Omental fat pad (tissue), 4 donors: Measurements from ENCODE around the gene EPHA2. TPM values are rescaled to one million over a fixed set of nuclear protein-coding genes. Genes with fewer than 3 reads are reported as not detected.

Source experiments
- ATAC-seq: fragments of 150-250 bp; one replicate; pipeline ENCODE4 v1.9.1; 2016; ENCODE audit warnings: mild to moderate bottlenecking, moderate library complexity; ENCODE audit not compliant: low FRiP score
- DNase-seq: peaks from one replicate; pipeline ENCODE4 v3.0.0-alpha.2; 2019; ENCODE audit warnings: low spot score
- CTCF ChIP-seq, 3 donors: fragments of 450-650 bp; IDR thresholded peaks; one replicate each; pipeline ENCODE4 v1.5.1; 2016 to 2017; ENCODE audit warnings: antibody characterized with exemption in 3 of 3, mild to moderate bottlenecking in 3 of 3, moderate library complexity in 2 of 3
- total RNA-seq, 4 donors: library from RNA; depleted of rRNA; stranded (reverse); fragments of >200 nt; gene quantifications; one replicate each; pipeline ENCODE4 v1.1.0, GENCODE V29; 2016

The EPHA2 gene
- total RNA-seq, 4 donors from 2014 or later, result 15.3 to 41.8 (median 28.6) TPM

- ATAC-seq (no peak), DNase-seq (no peak)
- TF ChIP-seq CTCF (IDR thresholded peaks at IDR 0.05), result no peak
Observed at GRCh38 chr1:16130827-16131226, 25.0 kb downstream of the EPHA2 start.

GRCh38 chr1:16129921-16130543 is 25.8 kb downstream of the EPHA2 start:
- TF ChIP-seq CTCF (IDR thresholded peaks at IDR 0.05), result no peak
- ATAC-seq (no peak), DNase-seq (no peak)

GRCh38 chr1:16129316-16129715 is 26.6 kb downstream of the EPHA2 start:
- no peak for ATAC-seq
- no peak for TF ChIP-seq CTCF (IDR thresholded peaks at IDR 0.05)
- no peak for DNase-seq

DNA sequence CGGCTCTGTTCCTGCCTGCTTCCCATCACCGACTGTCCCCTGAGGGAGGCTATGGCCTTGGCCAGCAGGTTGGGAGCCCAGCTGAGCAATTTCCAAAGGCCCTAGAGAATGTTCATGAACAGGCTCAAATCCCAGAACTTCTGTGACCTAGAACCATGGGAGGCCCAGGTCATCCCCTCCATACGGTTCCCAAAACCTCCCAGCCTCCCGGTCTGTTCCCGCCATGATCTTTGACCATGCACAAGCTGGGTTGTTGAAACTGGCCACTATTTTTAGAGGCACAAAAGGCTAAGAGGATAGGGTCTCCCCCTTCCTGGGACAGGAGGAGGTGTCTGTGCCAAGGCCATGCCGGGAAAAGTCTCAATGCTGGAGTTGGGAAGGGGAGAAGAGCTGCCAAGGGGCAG is 27.5 kb downstream of the EPHA2 start:
- DNase-seq (no peak), ATAC-seq (no peak)
- no peak for TF ChIP-seq CTCF (IDR thresholded peaks at IDR 0.05)

DNA sequence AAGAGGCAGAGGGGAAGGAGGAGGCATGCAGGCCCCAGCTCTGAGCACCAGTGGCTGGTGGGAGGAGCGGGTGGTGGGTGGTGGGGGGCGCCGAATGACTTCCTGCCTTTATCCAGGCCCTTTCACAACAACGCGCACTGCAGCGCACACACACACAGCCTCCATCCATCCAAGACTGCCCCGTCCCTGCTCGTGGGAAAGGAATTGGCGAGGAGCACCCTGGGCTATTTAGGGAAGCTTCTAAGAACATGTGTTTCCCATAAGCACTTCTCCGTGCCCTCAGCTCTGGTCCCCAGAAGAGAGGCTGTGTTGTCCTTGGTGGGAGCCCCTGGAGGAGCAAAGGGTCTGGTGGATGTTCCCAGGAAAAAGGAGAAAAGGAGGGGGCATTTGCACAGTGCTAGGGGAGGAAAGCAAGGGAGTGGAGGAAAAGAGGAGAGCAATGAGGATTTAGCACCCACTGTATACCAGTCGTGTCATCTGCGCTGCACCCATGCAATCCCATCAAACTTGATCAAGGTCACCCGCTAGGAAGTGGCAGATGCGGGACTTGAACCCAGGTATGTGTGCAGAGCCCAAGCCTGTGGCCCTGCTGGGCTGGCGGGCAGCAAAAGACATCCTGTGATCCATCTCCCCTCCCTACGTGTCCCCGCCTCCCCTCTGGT is 28.1 kb downstream of the EPHA2 start:
- ATAC-seq, result no peak

GRCh38 chr1:16126743-16127515 is 28.9 kb downstream of the EPHA2 start:
- DNase-seq (no peak), ATAC-seq (no peak)
- no peak for TF ChIP-seq CTCF (IDR thresholded peaks at IDR 0.05)

More for the DNA sequence above, 28.1 kb downstream of the EPHA2 start:
- TF ChIP-seq CTCF (IDR thresholded peaks at IDR 0.05), result no peak
- DNase-seq, result no peak
